ENCODE data around the gene FNIP1. TPM values are rescaled to one million over a fixed set of nuclear protein-coding genes. Genes with fewer than 3 reads are reported as not detected.

FNIP1 gene
- total RNA-seq, 2 donors from 2014 or later = 19.9 to 25.6 TPM

GRCh38 chr5:131766689-131767088, 30.1 kb downstream of the FNIP1 start:
- Histone ChIP-seq H3K9ac (ENCODE audit: extremely low read depth, low read length, poor library complexity, severe bottlenecking) (no peak overlapping the region), H3K27ac (ENCODE audit: low read depth, low read length) (no peak overlapping the region), H3K27me3 (ENCODE audit: control insufficient read depth, insufficient read depth, low read length, poor library complexity, severe bottlenecking) (no peaks in the 10 kb centered on the region), H3K4me3 (ENCODE audit: low read length) (no peak overlapping the region), H3K9me3 (ENCODE audit: control insufficient read depth, low read length) (peaks cover 17% of the 10 kb centered on the region), H3K4me1 (ENCODE audit: control insufficient read depth, insufficient read depth, low read length) (no peaks in the 10 kb centered on the region), H3K36me3 (ENCODE audit: control insufficient read depth, insufficient read depth, low read length) (no peaks in the 10 kb centered on the region)
- no peak for DNase-seq
- peaks cover 28% of the 10 kb centered on the region for H3K36me3 Mint-ChIP-seq (ENCODE audit: low read depth)
- H3K27me3 Mint-ChIP-seq (ENCODE audit: insufficient read depth) = no peaks in the 10 kb centered on the region
- no peak overlapping the region for H3K4me3 Mint-ChIP-seq
- peaks cover 16% of the 10 kb centered on the region for H3K9me3 Mint-ChIP-seq
- no peak overlapping the region for H3K27ac Mint-ChIP-seq
- TF ChIP-seq CTCF (conservative IDR thresholded peaks at IDR 0.05) = no peak
- no peaks in the 10 kb centered on the region for H3K4me1 Mint-ChIP-seq
- WGBS, 2 experiments (ENCODE audit: insufficient coverage in 1 of 2, insufficient read length in 1 of 2) = 96 to 100% methylated on average over 3 of the region's 3 CpGs

DNA sequence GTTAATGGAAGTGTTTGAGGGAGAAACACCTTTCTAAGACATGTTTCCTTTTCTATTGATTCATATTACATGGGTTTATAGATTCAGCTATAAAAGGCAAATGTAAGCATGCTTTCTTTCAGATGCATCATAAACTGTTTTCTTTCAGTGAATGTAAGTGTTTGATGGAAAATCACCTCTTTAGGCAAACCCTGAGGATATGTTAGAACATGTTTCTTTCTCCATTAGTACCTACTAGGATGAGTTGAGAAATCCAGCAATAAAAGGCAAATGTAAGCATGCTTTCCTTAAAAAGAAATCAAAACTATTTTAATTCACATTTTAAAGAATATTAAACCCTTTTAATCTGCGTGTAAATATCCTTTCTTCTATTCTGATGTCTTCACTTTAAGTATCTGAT, 31.6 kb downstream of the FNIP1 start:
- Mint-ChIP-seq H3K27ac (no peak overlapping the region), H3K4me1 (no peaks in the 10 kb centered on the region), H3K9me3 (peaks cover 16% of the 10 kb centered on the region), H3K4me3 (no peak overlapping the region), H3K27me3 (ENCODE audit: insufficient read depth) (no peaks in the 10 kb centered on the region), H3K36me3 (ENCODE audit: low read depth) (peaks cover 28% of the 10 kb centered on the region)
- peaks cover 17% of the 10 kb centered on the region for H3K9me3 ChIP-seq (ENCODE audit: control insufficient read depth, low read length)
- DNase-seq = no peak
- H3K27me3 ChIP-seq (ENCODE audit: control insufficient read depth, insufficient read depth, low read length, poor library complexity, severe bottlenecking) = no peaks in the 10 kb centered on the region
- no peak overlapping the region for H3K9ac ChIP-seq (ENCODE audit: extremely low read depth, low read length, poor library complexity, severe bottlenecking)
- no peaks in the 10 kb centered on the region for H3K4me1 ChIP-seq (ENCODE audit: control insufficient read depth, insufficient read depth, low read length)
- TF ChIP-seq CTCF (conservative IDR thresholded peaks at IDR 0.05) = no peak
- no peak overlapping the region for H3K27ac ChIP-seq (ENCODE audit: low read depth, low read length)
- whole genome bisulfite sequencing, 2 experiments (ENCODE audit: insufficient coverage in 1 of 2, insufficient read length in 1 of 2) = 78 to 100% methylated on average over 1 of the region's 1 CpG
- H3K4me3 ChIP-seq (ENCODE audit: low read length) = no peak overlapping the region
- H3K36me3 ChIP-seq (ENCODE audit: control insufficient read depth, insufficient read depth, low read length) = no peaks in the 10 kb centered on the region

- WGBS, 2 experiments (ENCODE audit: insufficient coverage in 1 of 2, insufficient read length in 1 of 2) = 93 to 94% methylated on average over 3 of the region's 3 CpGs
- H3K4me3 Mint-ChIP-seq = no peak overlapping the region
Measured at GRCh38 chr5:131763968-131764367, 32.8 kb downstream of the FNIP1 start.

More at GRCh38 chr5:131763968-131764367, 32.8 kb downstream of the FNIP1 start:
- H3K27me3 ChIP-seq (ENCODE audit: control insufficient read depth, insufficient read depth, low read length, poor library complexity, severe bottlenecking) = no peaks in the 10 kb centered on the region
- no peak overlapping the region for H3K27ac ChIP-seq (ENCODE audit: low read depth, low read length)
- H3K9ac ChIP-seq (ENCODE audit: extremely low read depth, low read length, poor library complexity, severe bottlenecking) = no peak overlapping the region
- TF ChIP-seq CTCF (conservative IDR thresholded peaks at IDR 0.05) = no peak
- no peak for DNase-seq
- Mint-ChIP-seq H3K9me3 (peaks cover 16% of the 10 kb centered on the region), H3K4me1 (peaks cover 5% of the 10 kb centered on the region), H3K27ac (no peak overlapping the region), H3K36me3 (ENCODE audit: low read depth) (peaks cover 28% of the 10 kb centered on the region), H3K27me3 (ENCODE audit: insufficient read depth) (no peaks in the 10 kb centered on the region)
- H3K4me3 ChIP-seq (ENCODE audit: low read length) = no peak overlapping the region
- H3K9me3 ChIP-seq (ENCODE audit: control insufficient read depth, low read length) = peaks cover 17% of the 10 kb centered on the region
- no peaks in the 10 kb centered on the region for H3K36me3 ChIP-seq (ENCODE audit: control insufficient read depth, insufficient read depth, low read length)
- H3K4me1 ChIP-seq (ENCODE audit: control insufficient read depth, insufficient read depth, low read length) = no peaks in the 10 kb centered on the region
